Activated CD4-positive, alpha-beta T cell treated with anti-CD3 and anti-CD28 coated beads, Interleukin-2, amount 50 U/mL, for 48 hours (primary cell): Measurements from ENCODE around the gene CERS4.
"Not testable (repeated sequence)": the region's sequence is repeated elsewhere in the genome, so short reads cannot be mapped to it uniquely, and the experiment has no call there.

ENCODE experiments used
- DNase-seq, 2 experiments: peaks; one replicate each; pipeline ENCODE4 v3.0.0-alpha.2; 2020

The CERS4 gene

GRCh38 chr19:8269724-8270123 is 60.6 kb downstream of the CERS4 start:
- no peak for DNase-seq

GRCh38 chr19:8276508-8276907 is 67.3 kb downstream of the CERS4 start:
- DNase-seq = not testable (repeated sequence)

- not testable (repeated sequence) for DNase-seq
Measured at GRCh38 chr19:8291337-8291736, 82.2 kb downstream of the CERS4 start.

GRCh38 chr19:8302357-8302691 is 93.2 kb downstream of the CERS4 start:
- DNase-seq = no peak

- DNase-seq = peak in 1 of 2 experiments; percentile 1
Measured at GRCh38 chr19:8302734-8303133, 93.6 kb downstream of the CERS4 start.

- peak; percentile 29 to 41 for DNase-seq
Measured at GRCh38 chr19:8304841-8305621, 95.9 kb downstream of the CERS4 start.

- peak in 1 of 2 experiments; percentile 1 for DNase-seq
Measured at GRCh38 chr19:8305798-8306197, 96.6 kb downstream of the CERS4 start.

- peak in 1 of 2 experiments; percentile 2 for DNase-seq
Measured at GRCh38 chr19:8306235-8307054, 97.3 kb downstream of the CERS4 start.

GRCh38 chr19:8307400-8307964 is 98.3 kb downstream of the CERS4 start:
- no peak for DNase-seq

GRCh38 chr19:8307965-8308866 is 99.0 kb downstream of the CERS4 start, which contains the start of gene CD320:
Gene CD320 (minus strand): TSS chr19:8308358. CDS start chr19:8308290, 68 bp downstream.
- DNase-seq = peak; percentile 86 to 90

- DNase-seq = peak in 1 of 2 experiments; percentile 3
Measured at GRCh38 chr19:8308891-8309291, 99.7 kb downstream of the CERS4 start.

GRCh38 chr19:8310342-8311055 is 101.3 kb downstream of the CERS4 start:
- DNase-seq = peak in 1 of 2 experiments; percentile 1

- DNase-seq = peak in 1 of 2 experiments; percentile 2
Measured at GRCh38 chr19:8311461-8312260, 102.5 kb downstream of the CERS4 start.
